ENCODE results near the gene RNU7-1.

RNU7-1 gene

DNA sequence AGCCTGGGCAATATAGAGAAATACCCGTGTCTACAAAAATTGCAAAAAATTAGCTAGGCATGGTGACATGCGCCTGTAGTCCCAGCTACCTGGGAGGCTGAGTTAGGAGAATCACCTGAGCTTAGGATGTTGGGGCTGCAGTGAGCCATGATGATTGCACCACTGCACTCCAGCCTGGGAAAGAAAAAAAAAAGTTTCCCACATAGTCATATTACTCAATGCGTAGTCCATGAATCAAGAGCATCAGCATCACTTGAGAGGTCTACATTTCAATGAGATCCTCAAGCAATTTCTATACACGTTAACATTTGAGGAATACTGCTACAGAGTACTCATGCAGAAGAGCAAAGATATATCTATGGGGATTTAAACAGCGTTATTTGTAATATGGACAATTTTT, 44.2 kb upstream of the RNU7-1 start:
- H3K27ac ChIP-seq (ENCODE audit: low read depth, low read length), result no peak overlapping the region
- H3K36me3 ChIP-seq (ENCODE audit: low read length), result no peaks in the 10 kb centered on the region
- no peaks in the 10 kb centered on the region for H3F3A ChIP-seq (ENCODE audit: insufficient read depth)
- H3K27me3 ChIP-seq (ENCODE audit: low read length), result no peaks in the 10 kb centered on the region
- H3K9ac ChIP-seq (ENCODE audit: low read length), result no peak overlapping the region
- no peak overlapping the region for H3K4me2 ChIP-seq (ENCODE audit: low read depth, low read length, poor library complexity, severe bottlenecking)
- H3K9me3 ChIP-seq (ENCODE audit: insufficient read depth, low read length), result no peaks in the 10 kb centered on the region
- no peaks in the 10 kb centered on the region for H3K79me2 ChIP-seq (ENCODE audit: insufficient read depth, low read length)
- no peak for TF ChIP-seq EZH2phosphoT487 (conservative IDR thresholded peaks at IDR 0.05; ENCODE audit: low read length)
- TF ChIP-seq, protein P1, sequence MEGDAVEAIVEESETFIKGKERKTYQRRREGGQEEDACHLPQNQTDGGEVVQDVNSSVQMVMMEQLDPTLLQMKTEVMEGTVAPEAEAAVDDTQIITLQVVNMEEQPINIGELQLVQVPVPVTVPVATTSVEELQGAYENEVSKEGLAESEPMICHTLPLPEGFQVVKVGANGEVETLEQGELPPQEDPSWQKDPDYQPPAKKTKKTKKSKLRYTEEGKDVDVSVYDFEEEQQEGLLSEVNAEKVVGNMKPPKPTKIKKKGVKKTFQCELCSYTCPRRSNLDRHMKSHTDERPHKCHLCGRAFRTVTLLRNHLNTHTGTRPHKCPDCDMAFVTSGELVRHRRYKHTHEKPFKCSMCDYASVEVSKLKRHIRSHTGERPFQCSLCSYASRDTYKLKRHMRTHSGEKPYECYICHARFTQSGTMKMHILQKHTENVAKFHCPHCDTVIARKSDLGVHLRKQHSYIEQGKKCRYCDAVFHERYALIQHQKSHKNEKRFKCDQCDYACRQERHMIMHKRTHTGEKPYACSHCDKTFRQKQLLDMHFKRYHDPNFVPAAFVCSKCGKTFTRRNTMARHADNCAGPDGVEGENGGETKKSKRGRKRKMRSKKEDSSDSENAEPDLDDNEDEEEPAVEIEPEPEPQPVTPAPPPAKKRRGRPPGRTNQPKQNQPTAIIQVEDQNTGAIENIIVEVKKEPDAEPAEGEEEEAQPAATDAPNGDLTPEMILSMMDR (IDR thresholded peaks at IDR 0.05; ENCODE audit: insufficient read depth, low read length, poor library complexity, severe bottlenecking), result no peak
- H2AFZ ChIP-seq (ENCODE audit: low read depth, low read length, severe bottlenecking), result no peak overlapping the region
- no peaks in the 10 kb centered on the region for H4K20me1 ChIP-seq (ENCODE audit: low read depth, low read length)
- no peaks in the 10 kb centered on the region for H3K9me2 ChIP-seq (replicated peaks; ENCODE audit: insufficient read depth, low read length)
- H3K4me3 ChIP-seq (ENCODE audit: insufficient read depth, low read length, poor library complexity, severe bottlenecking), result no peak overlapping the region

- no peak for TF ChIP-seq EZH2phosphoT487 (conservative IDR thresholded peaks at IDR 0.05; ENCODE audit: low read length)
- TF ChIP-seq, protein P1 (IDR thresholded peaks at IDR 0.05; ENCODE audit: insufficient read depth, low read length, poor library complexity, severe bottlenecking), result no peak
- Histone ChIP-seq H3K36me3 (ENCODE audit: low read length) (no peaks in the 10 kb centered on the region), H3K9me2 (replicated peaks; ENCODE audit: insufficient read depth, low read length) (no peaks in the 10 kb centered on the region), H4K20me1 (ENCODE audit: low read depth, low read length) (no peaks in the 10 kb centered on the region), H3K9ac (ENCODE audit: low read length) (no peak overlapping the region), H2AFZ (ENCODE audit: low read depth, low read length, severe bottlenecking) (no peak overlapping the region), H3K27ac (ENCODE audit: low read depth, low read length) (no peak overlapping the region), H3F3A (ENCODE audit: insufficient read depth) (no peaks in the 10 kb centered on the region), H3K27me3 (ENCODE audit: low read length) (no peaks in the 10 kb centered on the region), H3K4me2 (ENCODE audit: low read depth, low read length, poor library complexity, severe bottlenecking) (no peak overlapping the region), H3K4me3 (ENCODE audit: insufficient read depth, low read length, poor library complexity, severe bottlenecking) (no peak overlapping the region), H3K79me2 (ENCODE audit: insufficient read depth, low read length) (no peaks in the 10 kb centered on the region), H3K9me3 (ENCODE audit: insufficient read depth, low read length) (no peaks in the 10 kb centered on the region)
Measured at GRCh38 chr12:6899837-6900519, 43.6 kb upstream of the RNU7-1 start.

- Histone ChIP-seq H3K27me3 (ENCODE audit: low read length) (no peaks in the 10 kb centered on the region), H3K9ac (ENCODE audit: low read length) (no peak overlapping the region), H3K4me3 (ENCODE audit: insufficient read depth, low read length, poor library complexity, severe bottlenecking) (no peak overlapping the region), H3K27ac (ENCODE audit: low read depth, low read length) (no peak overlapping the region), H3K79me2 (ENCODE audit: insufficient read depth, low read length) (no peaks in the 10 kb centered on the region), H3K9me3 (ENCODE audit: insufficient read depth, low read length) (no peaks in the 10 kb centered on the region), H3F3A (ENCODE audit: insufficient read depth) (no peaks in the 10 kb centered on the region), H4K20me1 (ENCODE audit: low read depth, low read length) (no peaks in the 10 kb centered on the region), H3K36me3 (ENCODE audit: low read length) (no peaks in the 10 kb centered on the region), H3K9me2 (replicated peaks; ENCODE audit: insufficient read depth, low read length) (no peaks in the 10 kb centered on the region), H3K4me2 (ENCODE audit: low read depth, low read length, poor library complexity, severe bottlenecking) (no peak overlapping the region), H2AFZ (ENCODE audit: low read depth, low read length, severe bottlenecking) (no peak overlapping the region)
- TF ChIP-seq EZH2phosphoT487 (conservative IDR thresholded peaks at IDR 0.05; ENCODE audit: low read length), result no peak
- TF ChIP-seq, protein P1 (IDR thresholded peaks at IDR 0.05; ENCODE audit: insufficient read depth, low read length, poor library complexity, severe bottlenecking), result no peak
Measured at GRCh38 chr12:6902448-6902847, 41.2 kb upstream of the RNU7-1 start.
